HG03196 (cell line): Measurements from ENCODE around the gene DNAJB1.
A peak's percentile ranks its signal among the peaks of the same experiment; 100 is the strongest.

ENCODE experiments used
- ATAC-seq: cut with Tn5 transposase; IDR thresholded peaks from one replicate; pipeline ENCODE4 v1.9.1; 2021; ENCODE audit not compliant: unreplicated experiment

The DNAJB1 gene

GRCh38 chr19:14497228-14497921, 20.8 kb downstream of the DNAJB1 start:
- ATAC-seq = no peak

DNA sequence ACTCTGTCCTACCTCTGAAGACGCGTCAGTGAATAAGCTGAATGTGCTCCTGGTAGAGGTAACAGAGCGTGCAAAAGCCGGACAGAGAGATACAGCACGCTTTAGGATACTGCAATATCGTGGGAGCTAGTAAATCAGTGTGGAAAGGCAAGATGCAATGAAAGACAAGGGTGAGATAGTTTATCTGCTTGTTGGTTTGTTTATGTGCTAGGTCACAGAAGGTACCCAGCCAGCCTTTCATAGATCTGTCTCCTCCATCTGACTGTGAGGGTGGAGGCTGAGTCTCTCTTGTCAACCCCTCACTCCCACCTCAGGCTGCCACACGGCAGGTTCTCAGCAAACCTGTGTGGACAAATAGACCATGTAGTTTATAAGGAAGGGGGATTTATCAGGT, 21.4 kb downstream of the DNAJB1 start:
- ATAC-seq = no peak

- peak; percentile 69 for ATAC-seq
These were observed 22.0 kb downstream of the DNAJB1 start, which contains the start of gene GIPC1 for GRCh38 chr19:14496029-14496833. TSS of gene GIPC1 (minus strand) at chr19:14496127. CDS start at chr19:14482976, 13,151 bp downstream.

GRCh38 chr19:14495672-14496028, 22.5 kb downstream of the DNAJB1 start:
- no peak for ATAC-seq

DNA sequence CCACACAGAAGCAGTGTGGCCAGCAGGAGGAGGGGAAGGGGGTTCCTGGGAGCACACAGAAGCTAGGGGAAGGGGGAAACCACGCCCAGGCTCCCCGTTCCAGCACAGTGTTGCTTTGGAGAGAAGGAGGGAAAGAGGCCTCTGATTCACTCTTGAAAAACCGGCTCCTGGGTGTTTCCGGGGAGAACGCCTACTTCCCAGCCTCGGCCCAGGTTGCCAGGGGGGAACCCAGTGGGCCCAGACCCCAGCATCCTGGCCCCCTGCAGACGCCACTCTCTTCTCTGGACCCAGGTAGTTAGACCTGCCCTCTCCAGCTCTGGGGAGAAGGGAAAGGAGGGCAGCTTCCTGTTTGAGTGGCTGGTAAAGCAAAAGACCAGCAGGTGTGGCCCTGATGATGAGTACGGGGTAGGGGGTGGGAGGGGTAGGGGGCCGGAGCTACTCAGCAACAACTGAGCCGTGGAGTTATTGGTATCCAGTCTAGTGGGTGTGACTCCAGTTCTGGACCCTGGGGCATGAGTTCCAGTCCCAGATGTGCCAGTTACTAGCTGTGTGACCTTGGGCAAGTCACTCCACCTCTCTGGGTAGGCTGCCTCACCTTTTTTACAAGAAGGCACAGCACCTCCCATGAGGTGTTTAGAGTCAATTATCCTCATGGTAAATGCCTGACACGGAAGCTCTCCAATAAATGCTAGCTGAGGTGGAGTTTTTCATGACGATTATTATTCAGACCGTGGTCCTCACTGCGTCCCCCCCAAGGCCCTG, 23.1 kb downstream of the DNAJB1 start:
- no peak for ATAC-seq

DNA sequence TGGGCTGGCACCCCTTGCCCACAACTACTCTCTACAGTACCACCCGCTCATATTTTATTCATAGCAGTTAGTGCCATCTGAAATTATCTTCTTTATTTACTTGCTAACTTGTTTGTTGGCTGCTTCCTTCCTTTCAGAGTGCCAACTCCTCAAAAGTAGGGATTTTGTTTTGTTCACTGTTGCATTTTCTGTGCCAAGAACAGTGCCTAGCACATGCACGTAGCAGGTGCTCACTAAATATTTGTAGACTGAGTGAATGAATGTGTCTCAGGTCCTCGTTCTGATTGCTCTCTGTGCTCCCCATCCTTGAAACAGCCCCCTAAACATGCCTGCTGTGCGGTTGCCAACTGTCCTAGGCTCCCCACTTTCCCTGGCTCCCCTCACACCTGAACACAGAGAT, 23.8 kb downstream of the DNAJB1 start:
- no peak for ATAC-seq

DNA sequence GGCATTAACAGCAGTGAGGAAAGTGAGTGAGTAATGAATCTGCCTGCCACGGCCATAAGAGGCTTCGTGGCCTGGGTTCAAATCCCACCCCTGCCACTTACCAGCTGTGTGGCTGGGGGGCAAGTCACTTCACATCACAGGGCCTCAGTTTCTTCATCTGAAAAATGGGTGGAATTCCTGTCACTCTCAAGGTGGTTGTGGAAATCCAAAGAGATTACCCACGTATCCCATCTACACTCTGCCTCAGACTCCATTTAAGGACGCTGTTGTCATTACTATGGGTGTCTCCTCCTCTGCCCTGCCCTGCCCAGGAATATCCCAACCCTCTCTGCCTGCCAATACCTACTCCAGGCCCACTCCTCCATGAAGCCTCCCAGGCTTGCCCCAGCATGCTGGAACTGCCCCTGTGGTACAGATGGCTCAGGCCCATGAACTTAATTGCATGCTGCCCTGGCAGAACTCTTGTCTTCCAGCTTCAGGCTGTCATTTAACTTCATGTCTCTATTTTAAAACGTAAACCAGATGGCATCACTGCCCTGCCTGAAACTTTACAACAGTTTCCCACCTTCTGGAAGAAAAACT, 25.4 kb downstream of the DNAJB1 start:
- no peak for ATAC-seq

DNA sequence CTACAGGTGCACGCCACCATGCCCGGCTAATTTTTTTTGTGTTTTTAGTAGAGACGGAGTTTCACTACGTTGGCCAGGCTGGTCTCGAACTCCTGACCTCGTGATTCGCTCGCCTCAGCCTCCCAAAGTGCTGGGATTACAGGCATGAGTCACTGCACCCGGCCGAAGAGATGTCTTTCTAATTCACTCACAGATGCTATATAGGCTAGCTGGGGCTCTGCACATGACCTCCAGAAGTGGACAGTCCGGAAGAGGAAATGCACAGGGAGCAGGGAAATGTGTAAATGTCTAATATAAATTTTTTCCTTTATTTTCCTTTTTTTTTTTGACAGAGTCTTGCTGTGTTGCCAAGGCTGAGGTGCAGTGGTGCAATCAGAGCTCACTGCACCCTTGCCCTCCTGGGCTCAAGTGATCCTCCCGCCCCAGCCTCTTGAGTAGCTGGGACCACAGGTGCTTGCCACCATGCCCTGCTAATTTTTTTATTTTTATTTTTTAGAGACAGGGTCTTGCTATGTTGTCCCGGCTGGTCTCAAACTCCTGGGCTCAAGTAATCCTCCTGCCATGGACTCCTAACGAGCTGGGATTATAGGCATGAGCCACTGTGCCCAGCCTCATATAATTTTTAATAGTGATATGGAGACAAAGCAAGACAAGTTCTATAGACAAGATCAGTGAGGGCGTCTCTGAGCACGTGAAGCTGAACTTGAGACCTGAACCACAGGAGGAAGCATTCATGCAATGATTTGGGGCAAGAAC, 30.6 kb downstream of the DNAJB1 start:
- ATAC-seq = no peak

- ATAC-seq = no peak
These were observed 35.8 kb downstream of the DNAJB1 start for GRCh38 chr19:14482172-14482941.

GRCh38 chr19:14480700-14481079, 37.5 kb downstream of the DNAJB1 start:
- ATAC-seq = no peak

DNA sequence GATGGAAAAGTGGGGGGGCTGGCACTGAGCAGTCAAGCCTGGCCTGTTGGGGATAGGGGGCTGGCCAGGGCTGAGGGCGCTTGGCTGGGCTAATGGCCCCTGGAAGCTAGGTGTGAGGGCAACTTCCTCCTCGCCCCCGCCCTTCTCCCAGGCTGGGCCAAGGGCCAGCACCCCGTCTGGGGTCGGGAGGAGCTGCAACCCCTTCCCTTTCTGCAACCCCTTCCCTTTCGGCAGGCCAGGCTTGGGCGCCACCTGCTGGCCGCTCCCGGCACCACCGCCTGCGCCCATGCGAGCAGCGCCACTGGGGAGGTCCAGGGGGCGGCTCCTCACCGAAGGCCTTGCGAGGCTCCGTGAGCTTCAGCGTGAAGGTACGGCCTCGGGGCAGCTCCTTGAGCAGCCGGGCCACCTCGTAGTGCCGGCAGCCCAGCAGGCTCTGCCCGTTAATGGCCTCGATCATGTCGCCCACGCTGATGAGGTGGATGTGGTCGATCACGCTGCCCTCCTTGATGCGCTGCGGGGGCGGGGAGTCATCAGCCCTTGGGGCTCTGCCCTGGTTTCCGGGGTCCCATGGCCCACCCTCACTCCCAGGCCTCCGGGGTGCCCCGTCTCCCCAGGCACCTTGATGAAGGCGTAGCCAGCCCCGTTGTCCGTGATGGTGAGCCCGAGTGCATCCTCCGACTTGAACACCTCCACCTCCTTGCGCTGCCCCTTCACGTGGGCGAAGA, 38.1 kb downstream of the DNAJB1 start:
- ATAC-seq = no peak

- no peak for ATAC-seq
These were observed 38.8 kb downstream of the DNAJB1 start for GRCh38 chr19:14479309-14479974.

DNA sequence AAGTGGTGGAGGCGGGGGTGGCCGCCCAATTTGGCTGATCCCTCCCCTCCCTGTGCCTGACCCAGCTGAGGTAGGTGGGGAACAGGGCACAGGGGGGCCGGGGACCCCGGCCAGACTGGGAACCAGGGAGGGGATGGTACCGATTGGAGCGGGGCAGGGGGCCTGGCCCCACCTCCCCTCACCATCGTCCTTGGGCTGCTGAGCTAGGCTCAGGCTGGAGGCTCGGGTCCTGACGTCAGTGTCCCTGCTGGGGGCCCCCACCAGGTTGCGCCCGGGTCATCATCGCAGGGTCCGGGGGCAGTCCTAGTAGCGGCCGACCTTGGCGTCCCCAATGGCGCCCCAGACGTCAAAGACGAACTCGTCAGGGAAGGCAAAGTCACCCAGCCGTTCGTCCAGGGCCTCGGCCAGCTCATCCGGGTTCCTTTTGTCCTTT, 40.1 kb downstream of the DNAJB1 start:
- ATAC-seq = no peak

GRCh38 chr19:14477418-14478112, 40.6 kb downstream of the DNAJB1 start:
- ATAC-seq = no peak

- ATAC-seq = no peak
These were observed 41.4 kb downstream of the DNAJB1 start for GRCh38 chr19:14476673-14477401.

DNA sequence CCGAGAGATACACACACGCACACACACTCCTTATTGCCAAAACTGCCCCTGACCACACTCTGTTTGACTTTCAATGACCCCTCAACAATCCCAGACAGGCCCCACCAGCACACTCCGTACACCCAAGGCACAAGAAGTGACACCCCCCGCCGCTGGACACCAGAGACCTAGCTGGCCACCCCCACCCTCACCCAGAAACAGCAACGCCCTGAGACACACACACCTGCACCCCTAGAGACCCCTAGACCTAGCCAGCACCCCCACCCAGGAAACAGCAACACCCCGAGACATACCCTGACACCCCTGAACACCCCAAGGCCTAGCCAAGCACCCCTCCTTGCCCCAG, 41.9 kb downstream of the DNAJB1 start:
- ATAC-seq = no peak

DNA sequence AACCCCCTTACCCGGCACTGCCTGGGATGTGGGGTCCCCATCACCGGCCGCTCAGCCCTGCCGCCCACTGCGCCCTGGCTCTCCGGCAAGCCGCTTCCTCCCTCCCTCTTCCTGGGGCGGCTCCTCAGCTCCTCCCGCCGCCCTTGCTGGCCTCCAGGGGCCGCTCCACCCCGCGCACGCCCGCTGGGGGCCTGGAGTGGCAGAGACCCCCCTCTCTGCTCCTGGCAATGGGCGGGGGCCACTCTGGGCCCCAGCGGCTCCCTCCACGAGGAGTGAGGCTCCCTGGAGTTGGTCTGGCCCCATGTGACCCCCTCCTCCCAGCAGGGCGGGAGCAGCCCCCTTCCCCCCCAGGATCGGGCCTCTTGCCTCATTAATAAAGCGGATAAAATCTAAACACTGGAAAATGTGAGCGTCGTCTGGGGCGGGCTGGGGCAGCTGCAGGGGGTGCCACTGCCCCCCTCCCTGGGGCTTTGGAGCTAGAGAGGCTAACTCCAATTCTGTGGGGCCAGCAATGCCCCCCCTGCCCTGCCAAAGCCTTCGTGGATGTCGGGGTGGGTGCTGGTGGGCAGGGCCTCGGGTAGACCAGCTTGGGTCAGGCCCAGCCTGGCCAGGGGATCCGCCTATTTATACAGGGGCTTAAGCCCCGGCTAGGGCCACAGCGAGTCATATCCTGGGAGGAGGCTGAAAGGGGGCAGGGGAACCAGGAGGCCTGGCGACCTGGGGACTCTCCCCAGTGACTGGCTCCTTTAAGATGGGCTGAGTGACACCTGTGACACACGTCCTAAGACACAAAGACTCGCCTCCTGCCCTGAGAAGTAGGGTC, 42.7 kb downstream of the DNAJB1 start, which contains the start of gene PTGER1:
Gene PTGER1, minus strand, starts transcription at position 104 of the 823 bp plus-strand sequence. CDS start 1,034 bp downstream, outside the sequence.
- no peak for ATAC-seq
